Superior temporal gyrus (tissue), 1 donor: ENCODE measurements around the gene TREH.
"Not testable (repeated sequence)": the region's sequence is repeated elsewhere in the genome, so short reads cannot be mapped to it uniquely, and the experiment has no call there.

Experiments
- DNase-seq: peaks from one replicate; pipeline ENCODE4 v3.0.0-alpha.2; 2016; ENCODE audit errors: extremely low spot score

Gene TREH

GRCh38 chr11:118679483-118679882 is at the start of gene TREH:
TREH (minus strand) TSS chr11:118679650; CDS start chr11:118679627, 23 bp downstream.
- no peak for DNase-seq

GRCh38 chr11:118728112-118728511 is 48.7 kb upstream of the TREH start:
- not testable (repeated sequence) for DNase-seq

DNA sequence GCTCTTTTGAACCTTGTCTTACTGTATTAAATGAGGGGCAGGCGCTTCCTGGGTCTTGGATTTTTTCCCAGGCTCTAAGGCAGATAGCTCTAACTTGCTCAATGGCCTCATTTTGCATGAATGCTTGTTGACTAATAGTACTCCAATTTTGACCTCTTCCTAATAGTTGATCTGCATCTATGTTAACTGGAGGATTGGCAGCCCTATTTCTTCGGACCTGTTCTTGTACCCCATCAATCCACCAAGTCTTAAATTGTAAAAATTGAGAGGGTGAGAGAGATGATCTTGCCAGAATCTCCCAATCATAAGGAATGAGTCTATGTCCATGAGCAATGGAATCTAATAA is 48.2 kb upstream of the TREH start:
- DNase-seq, result not testable (repeated sequence)

GRCh38 chr11:118727001-118727720 is 47.7 kb upstream of the TREH start:
- DNase-seq, result not testable (repeated sequence)

DNA sequence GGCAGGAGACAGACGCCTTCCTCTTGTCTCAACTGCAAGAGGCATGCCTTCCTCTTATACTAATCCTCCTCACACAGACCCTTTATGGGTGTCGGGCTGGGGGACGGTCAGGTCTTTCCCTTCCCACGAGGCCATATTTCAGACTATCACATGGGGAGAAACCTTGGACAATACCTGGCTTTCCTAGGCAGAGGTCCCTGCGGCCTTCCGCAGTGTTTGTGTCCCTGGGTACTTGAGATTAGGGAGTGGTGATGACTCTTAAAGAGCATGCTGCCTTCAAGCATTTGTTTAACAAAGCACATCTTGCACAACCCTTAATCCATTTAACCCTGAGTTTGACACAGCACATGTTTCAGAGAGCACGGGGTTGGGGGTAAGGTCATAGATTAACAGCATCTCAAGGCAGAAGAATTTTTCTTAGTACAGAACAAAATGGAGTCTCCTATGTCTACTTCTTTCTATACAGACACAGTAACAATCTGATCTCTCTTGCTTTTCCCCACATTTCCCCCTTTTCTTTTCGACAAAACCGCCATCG is 42.1 kb upstream of the TREH start:
- not testable (repeated sequence) for DNase-seq

DNA sequence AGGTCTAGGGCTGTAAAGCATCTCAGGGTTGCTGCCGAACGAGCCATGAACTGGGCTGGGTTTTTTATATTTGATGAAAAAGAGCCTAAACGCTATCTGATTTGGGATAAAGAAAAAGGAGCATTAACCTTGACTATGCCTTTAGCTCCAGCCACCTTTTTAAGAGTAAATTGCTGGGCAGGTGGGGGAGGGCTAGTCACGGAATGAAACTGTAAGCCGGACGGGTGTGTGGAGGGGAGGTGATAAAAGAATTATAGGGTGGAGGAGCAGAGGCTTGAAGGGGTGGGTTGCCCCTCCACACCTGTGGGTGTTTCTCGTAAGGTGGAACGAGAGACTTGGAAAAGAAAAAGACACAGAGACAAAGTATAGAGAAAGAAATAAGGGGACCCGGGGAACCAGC is 41.3 kb upstream of the TREH start:
- not testable (repeated sequence) for DNase-seq

DNA sequence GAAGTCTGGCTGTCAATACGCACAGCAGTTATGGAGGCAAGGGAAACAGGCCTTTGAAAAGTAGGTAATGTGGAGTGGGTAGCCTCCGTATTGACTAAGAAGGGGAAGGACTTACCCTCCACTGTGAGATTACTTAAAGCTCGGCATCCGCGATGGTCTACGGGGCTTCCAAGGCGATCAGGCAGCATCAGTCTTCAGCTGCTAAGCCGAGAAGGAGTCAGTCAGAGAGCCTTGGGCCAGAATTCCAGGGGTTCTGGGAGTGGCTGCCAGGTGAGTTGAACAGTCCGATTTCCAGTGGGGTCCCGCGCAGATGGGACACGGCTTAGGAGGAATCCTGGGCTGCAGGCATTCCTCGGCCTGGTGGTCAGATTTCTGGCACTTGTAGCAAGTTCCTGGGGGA is 40.6 kb upstream of the TREH start:
- not testable (repeated sequence) for DNase-seq

DNA sequence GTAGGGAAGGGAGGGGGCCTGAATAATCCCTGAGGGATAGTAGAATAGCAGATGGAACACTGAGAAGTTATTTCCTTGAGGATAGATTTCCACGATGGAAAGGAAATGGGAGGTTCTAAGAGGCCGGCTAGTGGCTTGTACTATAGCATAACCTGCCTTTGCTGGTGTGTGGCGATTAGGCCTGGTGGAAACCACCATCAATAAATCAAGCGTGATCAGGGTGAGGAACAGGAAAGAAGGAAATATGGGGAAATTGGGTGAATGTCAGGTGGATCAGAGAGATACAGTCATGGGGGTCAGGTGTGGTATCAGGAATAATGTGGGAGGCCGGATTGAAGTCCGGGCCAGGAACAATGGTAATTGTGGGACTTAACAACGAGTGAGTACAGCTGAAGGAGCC is 39.1 kb upstream of the TREH start:
- not testable (repeated sequence) for DNase-seq

- not testable (repeated sequence) for DNase-seq
Observed at GRCh38 chr11:118717733-118718132, 38.3 kb upstream of the TREH start.

GRCh38 chr11:118717221-118717620 is 37.8 kb upstream of the TREH start:
- DNase-seq, result not testable (repeated sequence)

- no peak for DNase-seq
Observed at GRCh38 chr11:118715837-118716260, 36.4 kb upstream of the TREH start.

GRCh38 chr11:118715245-118715831 is 35.9 kb upstream of the TREH start:
- DNase-seq, result no peak

GRCh38 chr11:118714816-118715215 is 35.4 kb upstream of the TREH start:
- no peak for DNase-seq

- DNase-seq, result not testable (repeated sequence)
Observed at GRCh38 chr11:118714416-118714815, 35.0 kb upstream of the TREH start.

GRCh38 chr11:118708296-118708695 is 28.8 kb upstream of the TREH start:
- DNase-seq, result no peak

DNA sequence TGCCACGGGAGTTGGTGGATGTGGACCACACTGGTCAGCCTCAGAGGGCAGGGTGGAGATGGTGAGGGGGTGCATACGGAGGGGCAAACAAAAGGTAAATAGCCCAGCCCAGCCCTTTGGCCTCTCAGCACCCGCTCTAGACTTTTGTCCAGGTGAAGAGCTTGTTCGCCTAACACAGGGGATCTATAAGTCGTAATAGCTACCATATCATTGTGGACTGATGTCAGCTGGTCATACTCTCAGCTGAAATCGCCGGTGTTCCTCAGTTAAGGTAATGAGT is 27.0 kb upstream of the TREH start:
- DNase-seq, result no peak

DNA sequence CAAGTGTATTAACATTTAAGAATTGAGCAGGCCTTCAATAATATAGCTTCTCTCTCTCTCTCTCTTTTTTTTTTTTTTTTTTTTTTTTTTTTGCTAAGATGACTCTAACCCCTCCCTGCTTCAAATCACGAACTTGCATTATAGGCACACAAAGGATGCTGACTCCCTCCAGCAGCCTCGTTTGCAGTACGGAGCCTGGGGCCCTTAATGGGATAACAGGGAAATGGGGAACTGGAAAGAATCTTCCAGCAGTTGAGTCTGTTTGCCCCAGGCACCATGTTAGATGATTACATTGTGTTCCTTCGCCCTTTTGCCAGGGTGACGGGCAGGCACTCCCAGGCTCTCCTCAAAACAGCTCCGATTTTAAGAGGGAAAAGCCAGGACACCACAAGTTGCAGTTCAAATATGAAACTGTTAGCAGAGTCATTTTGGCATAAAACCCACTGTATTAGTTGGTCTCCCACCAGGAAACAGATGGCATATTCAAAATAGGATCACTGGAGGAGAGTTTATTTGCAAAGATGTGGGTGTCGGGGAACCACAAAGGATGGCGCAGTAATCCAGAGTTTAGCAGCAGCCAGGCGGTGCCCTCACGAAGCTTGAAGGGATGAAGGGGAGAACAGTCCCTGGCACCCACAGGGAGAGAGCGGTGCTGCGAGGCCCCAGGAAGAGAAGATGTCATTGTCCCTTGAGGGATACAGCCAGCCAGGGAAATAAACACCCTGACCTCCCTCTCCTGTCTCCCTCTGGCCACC is 26.5 kb upstream of the TREH start:
- peak; percentile 49 for DNase-seq

- peak; percentile 79 for DNase-seq
Observed at GRCh38 chr11:118705111-118705741, 25.8 kb upstream of the TREH start.

DNA sequence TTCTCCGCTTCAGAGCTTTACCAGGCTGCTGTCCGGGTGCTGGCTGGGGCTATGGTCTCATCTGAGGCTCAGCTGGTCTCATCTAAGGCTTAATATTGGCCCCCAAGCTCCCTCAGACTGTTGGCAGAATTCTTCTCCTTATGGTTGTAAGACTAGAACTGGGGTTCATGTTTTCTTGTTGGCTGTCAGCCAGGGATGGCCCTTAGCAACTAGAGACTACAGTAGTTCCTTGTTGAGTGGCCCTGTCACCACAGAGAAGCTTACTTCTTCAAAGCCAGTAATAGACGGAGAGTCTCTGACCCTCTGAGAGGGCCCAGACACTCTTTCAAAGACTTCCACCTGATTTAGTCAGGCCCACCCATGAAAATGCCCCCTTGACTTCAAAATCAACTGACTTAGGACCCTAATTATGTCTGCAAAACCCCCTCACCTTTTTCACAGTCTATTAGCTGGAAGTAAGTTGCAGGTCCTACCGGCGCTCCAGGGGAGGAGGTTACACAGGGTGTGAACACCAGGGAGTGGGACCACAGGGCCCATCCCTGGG is 24.2 kb upstream of the TREH start:
- no peak for DNase-seq

DNA sequence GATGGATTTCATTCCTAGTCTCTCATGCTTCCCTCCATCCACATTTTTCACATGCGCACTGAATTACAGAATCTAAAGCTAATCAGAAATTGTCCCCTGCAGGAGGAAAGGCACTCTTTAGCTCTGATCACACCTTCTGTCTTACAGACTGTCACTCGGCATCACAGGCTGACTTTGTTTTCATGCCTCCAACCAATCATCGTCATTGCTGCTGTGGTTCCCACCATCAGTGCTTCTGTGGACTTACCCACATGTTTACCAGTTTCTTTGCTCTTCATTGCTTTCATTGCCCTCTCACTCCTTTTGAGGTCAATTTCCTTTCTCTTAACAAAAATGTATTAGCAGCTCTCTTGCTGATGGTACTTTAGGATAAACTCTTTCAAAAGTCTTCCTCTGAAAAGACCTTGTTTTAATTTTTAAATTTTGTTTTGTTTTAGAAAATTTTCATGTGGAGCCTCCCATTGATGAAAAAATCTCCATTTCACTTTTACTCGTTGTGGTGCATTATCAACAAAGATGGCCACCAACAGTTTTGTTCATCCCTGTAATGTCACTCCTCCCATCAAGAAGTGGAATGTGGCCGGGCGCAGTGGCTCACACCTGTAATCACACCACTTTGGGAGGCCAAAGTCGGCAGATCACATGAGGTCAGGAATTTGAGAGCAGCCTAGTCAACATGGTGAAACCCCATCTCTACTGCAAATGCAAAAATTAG is 20.2 kb upstream of the TREH start:
- DNase-seq, result no peak

GRCh38 chr11:118697346-118697745 is 17.9 kb upstream of the TREH start:
- no peak for DNase-seq
